B cell (primary cell): ENCODE data around the gene ZNF239. TPM values are rescaled to one million over a fixed set of nuclear protein-coding genes. Genes with fewer than 3 reads are reported as not detected.

ENCODE experiments used
- ATAC-seq: fragments of 200-7000 bp; cut with Tn5 transposase; one replicate; pipeline ENCODE4 v1.10.0; 2021; ENCODE audit warnings: low read depth, mild to moderate bottlenecking, moderate number of reproducible peaks, moderate library complexity
- CTCF ChIA-PET: fragments of 350-600 bp; sonication (Branson Sonifier 250); formaldehyde crosslinking; loops from one replicate; lab custom pipeline; 2021; ENCODE audit warnings: antibody characterized with exemption, inconsistent platforms; lab: Charles Lee
- POLR2A ChIA-PET: fragments of 350-600 bp; sonication (Branson Sonifier 250); formaldehyde crosslinking; loops from one replicate; lab custom pipeline; 2021; ENCODE audit warnings: antibody characterized with exemption; lab: Charles Lee
- DNase-seq: peaks from one replicate; pipeline ENCODE4 v3.0.0; 2013
- H2AFZ ChIP-seq: 2 replicates; pipeline ENCODE4 v1.6.1; 2012; ENCODE audit warnings: mild to moderate bottlenecking, low read depth, low read length; ENCODE audit not compliant: insufficient read depth, poor library complexity, severe bottlenecking
- H3K27ac ChIP-seq, 2 donors: 1 replicate in 1 of 2; 2 replicates in 1 of 2; pipeline ENCODE4 v1.5.1; 2012 to 2013; ENCODE audit warnings: low read length in 2 of 2, mild to moderate bottlenecking in 2 of 2, moderate library complexity in 1 of 2
- H3K27me3 ChIP-seq, 4 experiments: fragments of 200-600 bp in 1 of 4; sonication (generic) in 1 of 4; replicated peaks in 1 of 4; 1 replicate in 2 of 4; 2 replicates in 2 of 4; pipeline versions ENCODE4 v1.6.1 to v1.7.0; 2013 to 2016; ENCODE audit warnings: low read length in 3 of 4, mild to moderate bottlenecking in 2 of 4, mixed read lengths in 1 of 4, moderate library complexity in 1 of 4; ENCODE audit not compliant: insufficient read depth in 4 of 4, control insufficient read depth in 3 of 4; ENCODE audit errors: control extremely low read depth in 1 of 4
- H3K36me3 ChIP-seq, 2 experiments: replicated peaks in 1 of 2; 1 replicate in 1 of 2; 2 replicates in 1 of 2; pipeline versions ENCODE4 v1.6.1 to v1.7.1; 2013; ENCODE audit warnings: low read length in 1 of 2; ENCODE audit not compliant: insufficient read depth in 2 of 2, control insufficient read depth in 1 of 2; ENCODE audit errors: control extremely low read depth in 1 of 2, extremely low read depth in 1 of 2
- H3K4me1 ChIP-seq, 2 donors: fragments of 200-600 bp in 1 of 2; sonication (generic) in 1 of 2; 1 replicate in 1 of 2; 2 replicates in 1 of 2; pipeline versions ENCODE4 v1.5.1 to v1.6.1; 2013 to 2017; ENCODE audit warnings: low read length in 2 of 2; ENCODE audit not compliant: control insufficient read depth in 2 of 2, insufficient read depth in 2 of 2
- H3K4me2 ChIP-seq: replicated peaks from 2 replicates; pipeline ENCODE3; 2012; ENCODE audit warnings: mild to moderate bottlenecking, low read depth, low read length; ENCODE audit not compliant: poor library complexity, severe bottlenecking
- H3K4me3 ChIP-seq, 5 experiments: fragments of 200-600 bp in 1 of 5; sonication (generic) in 1 of 5; 1 replicate in 3 of 5; 2 replicates in 2 of 5; pipeline versions ENCODE4 v1.5.1 to v1.7.0; 2011 to 2016; ENCODE audit warnings: low read length in 4 of 5, mild to moderate bottlenecking in 4 of 5, low read depth in 2 of 5, control low read depth in 1 of 5, moderate library complexity in 1 of 5; ENCODE audit not compliant: insufficient read depth in 1 of 5; ENCODE audit errors: control extremely low read depth in 1 of 5, extremely low read depth in 1 of 5
- H3K79me2 ChIP-seq: fragments of 200-600 bp; sonication (generic); one replicate; pipeline ENCODE4 v1.6.0; 2016; ENCODE audit warnings: low read length; ENCODE audit not compliant: control insufficient read depth, insufficient read depth
- H3K9ac ChIP-seq: fragments of 200-600 bp; sonication (generic); 2 replicates; pipeline ENCODE4 v1.6.1; 2017; ENCODE audit warnings: mild to moderate bottlenecking, low read length, moderate library complexity
- H3K9me3 ChIP-seq, 3 donors: one replicate each; pipeline versions ENCODE4 v1.6.1 to v1.7.1; 2013; ENCODE audit warnings: low read length in 2 of 3; ENCODE audit not compliant: control insufficient read depth in 2 of 3, insufficient read depth in 1 of 3; ENCODE audit errors: control extremely low read depth in 1 of 3
- H4K20me1 ChIP-seq: 2 replicates; pipeline ENCODE4 v1.6.0; 2012; ENCODE audit warnings: mild to moderate bottlenecking, low read length; ENCODE audit not compliant: insufficient read depth, control insufficient read depth, poor library complexity, severe bottlenecking
- H3K27ac Mint-ChIP-seq: one replicate; pipeline ENCODE4 v1.8.0; 2021; ENCODE audit warnings: mixed read lengths
- H3K27me3 Mint-ChIP-seq: one replicate; pipeline ENCODE4 v1.8.0; 2021; ENCODE audit warnings: mixed read lengths
- H3K4me1 Mint-ChIP-seq: one replicate; pipeline ENCODE4 v1.8.0; 2021; ENCODE audit warnings: mixed read lengths
- H3K4me3 Mint-ChIP-seq: one replicate; pipeline ENCODE4 v1.8.0; 2021; ENCODE audit warnings: mixed read lengths
- H3K9me3 Mint-ChIP-seq: one replicate; pipeline ENCODE4 v1.8.0; 2022; ENCODE audit warnings: mixed read lengths; ENCODE audit not compliant: insufficient read depth
- CTCF ChIP-seq: fragments of 200-600 bp; IDR thresholded peaks from one replicate; pipeline ENCODE4 v1.8.0; 2022; ENCODE audit warnings: antibody characterized with exemption, mild to moderate bottlenecking
- EZH2 ChIP-seq: IDR thresholded peaks from 2 replicates; pipeline ENCODE4 v1.6.1; 2012; ENCODE audit warnings: borderline replicate concordance, low read depth, mild to moderate bottlenecking, moderate library complexity, low read length; ENCODE audit not compliant: insufficient read depth, poor library complexity, severe bottlenecking
- WGBS: methylation state at CpG from one replicate; pipeline ENCODE4 v1.1.5; 2013; ENCODE audit warnings: missing lambda C conversion rate; ENCODE audit not compliant: insufficient coverage; 5-methylcytosine and 5-hydroxymethylcytosine counted together
- intact Hi-C: fragments of 100-400 bp; cut with micrococcal nuclease; formaldehyde crosslinking; loops from one replicate; pipeline ENCODE4 v1.10.0; 2022
- polyA plus RNA-seq: library from polyadenylated mRNA; depleted of rRNA; stranded (reverse); fragments of >200 nt; gene quantifications from 2 replicates; pipeline ENCODE4 v1.2.3, GENCODE V29; 2012
- total RNA-seq, 2 donors: library from RNA; stranded (reverse); fragments of 120-200 nt in 1 of 2; gene quantifications; 1 replicate in 1 of 2; 2 replicates in 1 of 2; pipeline versions ENCODE4 v1.2.3 to v1.2.4, GENCODE V29; 2013 to 2022

ZNF239 gene
- total and polyA plus RNA-seq, 2 donors (not counting 1 experiment from before 2014, with no cell fraction given), result 2.2 to 5.9 TPM

GRCh38 chr10:43623351-43623750, 48.9 kb upstream of the ZNF239 start:
- H3K27ac Mint-ChIP-seq, result no peak overlapping the region

GRCh38 chr10:43622038-43622437, 47.6 kb upstream of the ZNF239 start:
- DNase-seq (no peak), ATAC-seq (no peak)
- ChIA-PET POLR2A (no interaction called here), CTCF (no interaction called here)
- Histone ChIP-seq H3K9me3 (peaks cover 14 to 21% (median 18%) of the 10 kb centered on the region in 3 donors), H3K4me2 (no peak overlapping the region), H3K27me3 (no peaks in the 10 kb centered on the region), H4K20me1 (no peaks in the 10 kb centered on the region), H3K9ac (no peak overlapping the region), H3K79me2 (no peaks in the 10 kb centered on the region), H2AFZ (no peak overlapping the region), H3K27ac (no peak overlapping the region), H3K36me3 (peaks cover 3 to 4% of the 10 kb centered on the region in 2 experiments), H3K4me1 (no peaks in the 10 kb centered on the region), H3K4me3 (no peak overlapping the region)
- intact Hi-C loops, result no loop called here
- no peak overlapping the region for H3K4me3 Mint-ChIP-seq
- H3K27ac Mint-ChIP-seq, result no peak overlapping the region
- WGBS, result 83% methylated on average over 2 of the region's 2 CpGs
- TF ChIP-seq EZH2 (no peak), CTCF (no peak)
- no peaks in the 10 kb centered on the region for H3K27me3 Mint-ChIP-seq
- H3K4me1 Mint-ChIP-seq, result peaks cover 3% of the 10 kb centered on the region
- peaks cover 11% of the 10 kb centered on the region for H3K9me3 Mint-ChIP-seq

More at GRCh38 chr10:43623351-43623750, 48.9 kb upstream of the ZNF239 start:
- WGBS, result no CpG with 5 or more reads among the region's 3 CpGs
- Histone ChIP-seq H2AFZ (no peak overlapping the region), H4K20me1 (no peaks in the 10 kb centered on the region), H3K9me3 (peaks cover 7 to 11% (median 8%) of the 10 kb centered on the region in 3 donors), H3K4me2 (peak overlapping the region; percentile 16), H3K4me3 (peak overlapping the region in 1 of 5 experiments; percentile 3), H3K36me3 (no peaks in the 10 kb centered on the region), H3K4me1 (no peaks in the 10 kb centered on the region), H3K27me3 (no peaks in the 10 kb centered on the region), H3K27ac (no peak overlapping the region), H3K9ac (no peak overlapping the region), H3K79me2 (no peaks in the 10 kb centered on the region)
- intact Hi-C loops, result no loop called here
- TF ChIP-seq CTCF, result no peak
- no peak for TF ChIP-seq EZH2
- H3K4me3 Mint-ChIP-seq, result no peak overlapping the region
- ATAC-seq (no peak), DNase-seq (no peak)
- H3K4me1 Mint-ChIP-seq, result peaks cover 3% of the 10 kb centered on the region
- peaks cover 11% of the 10 kb centered on the region for H3K9me3 Mint-ChIP-seq
- POLR2A ChIA-PET, result interaction anchor here (0.6 kb wide), 1 partner anchor 219 kb away, joined by 7 read pairs; no protein-coding TSS in a partner anchor
- CTCF ChIA-PET, result no interaction called here
- no peaks in the 10 kb centered on the region for H3K27me3 Mint-ChIP-seq
